ENCODE data around the gene PTCH1. TPM values are rescaled to one million over a fixed set of nuclear protein-coding genes. Genes with fewer than 3 reads are reported as not detected.
A peak's percentile ranks its signal among the peaks of the same experiment; 100 is the strongest.

PTCH1 gene
- total RNA-seq, 1 donor = 3.3 TPM

- no peaks in the 10 kb centered on the region for H3K36me3 ChIP-seq (ENCODE audit: insufficient read depth, low read length)
- H3K4me1 ChIP-seq (ENCODE audit: insufficient read depth, low read length) = peaks cover 27% of the 10 kb centered on the region
- TF ChIP-seq CTCF (IDR thresholded peaks at IDR 0.05; ENCODE audit: extremely low read depth, low read depth, low read length) = no peak
- no peak overlapping the region for H2AFZ ChIP-seq (ENCODE audit: low read length)
- H3K27me3 ChIP-seq (ENCODE audit: insufficient read depth, low read length) = no peaks in the 10 kb centered on the region
- H3K79me2 ChIP-seq (ENCODE audit: insufficient read depth, low read length) = peaks cover 5% of the 10 kb centered on the region
- peak; percentile 9 for DNase-seq (ENCODE audit: insufficient read length, low spot score, missing footprints)
- peaks cover 14% of the 10 kb centered on the region for H4K20me1 ChIP-seq (ENCODE audit: insufficient read depth, low read length)
- H3K9me3 ChIP-seq (ENCODE audit: low read depth, low read length) = no peaks in the 10 kb centered on the region
- H3K4me2 ChIP-seq (ENCODE audit: insufficient read depth, low read length) = no peak overlapping the region
- H3K4me3 ChIP-seq (ENCODE audit: insufficient read depth, low read length) = no peak overlapping the region
- no peak overlapping the region for H3K27ac ChIP-seq (ENCODE audit: low read depth, low read length)
Measured at GRCh38 chr9:95503369-95503768, 13.4 kb downstream of the PTCH1 start.

GRCh38 chr9:95502248-95502647, 14.5 kb downstream of the PTCH1 start:
- Histone ChIP-seq H3K79me2 (ENCODE audit: insufficient read depth, low read length) (peaks cover 5% of the 10 kb centered on the region), H3K27me3 (ENCODE audit: insufficient read depth, low read length) (no peaks in the 10 kb centered on the region), H4K20me1 (ENCODE audit: insufficient read depth, low read length) (peaks cover 14% of the 10 kb centered on the region), H2AFZ (ENCODE audit: low read length) (no peak overlapping the region), H3K4me3 (ENCODE audit: insufficient read depth, low read length) (no peak overlapping the region), H3K36me3 (ENCODE audit: insufficient read depth, low read length) (no peaks in the 10 kb centered on the region), H3K4me2 (ENCODE audit: insufficient read depth, low read length) (no peak overlapping the region), H3K4me1 (ENCODE audit: insufficient read depth, low read length) (peaks cover 39% of the 10 kb centered on the region), H3K9me3 (ENCODE audit: low read depth, low read length) (no peaks in the 10 kb centered on the region), H3K27ac (ENCODE audit: low read depth, low read length) (no peak overlapping the region)
- peak; percentile 8 for DNase-seq (ENCODE audit: insufficient read length, low spot score, missing footprints)
- TF ChIP-seq CTCF (IDR thresholded peaks at IDR 0.05; ENCODE audit: extremely low read depth, low read depth, low read length) = no peak

- Histone ChIP-seq H3K79me2 (ENCODE audit: insufficient read depth, low read length) (peaks cover 5% of the 10 kb centered on the region), H4K20me1 (ENCODE audit: insufficient read depth, low read length) (peaks cover 14% of the 10 kb centered on the region), H3K4me3 (ENCODE audit: insufficient read depth, low read length) (no peak overlapping the region)
Measured at GRCh38 chr9:95499847-95500246, 16.9 kb downstream of the PTCH1 start.

More at GRCh38 chr9:95499847-95500246, 16.9 kb downstream of the PTCH1 start:
- peak; percentile 80 for DNase-seq (ENCODE audit: insufficient read length, low spot score, missing footprints)
- Histone ChIP-seq H3K27me3 (ENCODE audit: insufficient read depth, low read length) (no peaks in the 10 kb centered on the region), H3K4me1 (ENCODE audit: insufficient read depth, low read length) (peaks cover 34% of the 10 kb centered on the region), H3K27ac (ENCODE audit: low read depth, low read length) (no peak overlapping the region), H3K36me3 (ENCODE audit: insufficient read depth, low read length) (no peaks in the 10 kb centered on the region), H3K4me2 (ENCODE audit: insufficient read depth, low read length) (peak overlapping the region; percentile 36), H3K9me3 (ENCODE audit: low read depth, low read length) (no peaks in the 10 kb centered on the region), H2AFZ (ENCODE audit: low read length) (no peak overlapping the region)
- no peak for TF ChIP-seq CTCF (IDR thresholded peaks at IDR 0.05; ENCODE audit: extremely low read depth, low read depth, low read length)
